KG1 (cell line): Measurements from ENCODE around the gene PTPRD.
"Not testable (repeated sequence)": the region's sequence is repeated elsewhere in the genome, so short reads cannot be mapped to it uniquely, and the experiment has no call there.

Experiments
- DNase-seq: peaks from one replicate; lab custom pipeline; 2025; lab: John Stamatoyannopoulos, UW

Gene PTPRD

DNA sequence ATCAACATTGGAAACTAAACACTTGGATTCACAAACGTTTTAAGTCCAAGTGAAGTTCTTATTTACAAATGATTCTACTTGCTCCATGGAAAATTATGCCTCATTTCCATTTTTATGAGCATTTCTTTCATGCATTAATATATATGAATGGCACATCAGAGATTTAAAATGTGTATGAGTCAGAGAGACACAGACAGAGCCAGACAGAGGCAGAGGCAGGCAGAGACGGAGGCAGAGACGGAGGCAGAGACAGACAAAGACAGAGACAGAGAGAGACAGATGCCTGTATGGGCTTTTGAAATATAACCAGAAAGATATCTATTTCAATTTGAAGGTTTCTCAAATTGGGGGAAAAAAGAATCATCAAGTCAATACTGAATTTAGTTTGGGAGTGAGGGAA is 649.0 kb downstream of the PTPRD start:
- DNase-seq = no peak

DNA sequence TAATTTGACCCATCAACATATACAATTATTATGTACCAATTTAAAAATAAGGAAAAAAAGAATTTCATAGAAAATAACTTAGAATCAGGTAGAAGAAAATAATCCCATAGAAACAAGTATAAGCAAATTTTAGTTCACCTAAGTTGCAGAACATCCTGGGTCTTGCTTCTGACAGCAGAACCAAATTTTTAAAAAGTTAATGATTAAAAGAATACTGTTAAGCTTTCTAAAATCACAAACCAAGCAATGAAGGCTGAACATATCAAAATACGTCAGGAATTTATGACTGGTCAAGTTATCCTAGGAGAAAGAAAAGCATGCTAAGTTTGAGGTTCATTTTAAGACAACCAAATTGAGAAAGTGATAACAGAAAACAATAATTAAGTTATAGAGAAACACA is 650.9 kb downstream of the PTPRD start:
- DNase-seq = no peak

DNA sequence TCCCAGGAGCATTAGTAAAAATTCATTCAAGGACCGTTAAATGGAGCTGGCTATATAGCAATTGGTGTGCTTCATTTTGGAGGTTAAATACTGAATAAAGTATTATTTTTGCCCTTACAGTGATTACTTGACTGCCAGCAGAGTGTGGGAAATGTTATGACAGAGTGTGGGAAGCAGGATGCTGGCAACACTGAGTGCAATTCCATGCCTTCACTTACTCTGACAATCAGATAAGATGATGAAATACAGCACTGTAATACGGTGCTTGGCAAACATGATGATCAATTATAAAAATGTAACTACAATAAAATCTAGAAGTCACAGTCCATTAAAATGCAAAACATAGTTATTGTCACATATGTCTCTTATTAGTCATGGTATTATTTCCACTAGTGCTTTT is 651.3 kb downstream of the PTPRD start:
- no peak for DNase-seq

DNA sequence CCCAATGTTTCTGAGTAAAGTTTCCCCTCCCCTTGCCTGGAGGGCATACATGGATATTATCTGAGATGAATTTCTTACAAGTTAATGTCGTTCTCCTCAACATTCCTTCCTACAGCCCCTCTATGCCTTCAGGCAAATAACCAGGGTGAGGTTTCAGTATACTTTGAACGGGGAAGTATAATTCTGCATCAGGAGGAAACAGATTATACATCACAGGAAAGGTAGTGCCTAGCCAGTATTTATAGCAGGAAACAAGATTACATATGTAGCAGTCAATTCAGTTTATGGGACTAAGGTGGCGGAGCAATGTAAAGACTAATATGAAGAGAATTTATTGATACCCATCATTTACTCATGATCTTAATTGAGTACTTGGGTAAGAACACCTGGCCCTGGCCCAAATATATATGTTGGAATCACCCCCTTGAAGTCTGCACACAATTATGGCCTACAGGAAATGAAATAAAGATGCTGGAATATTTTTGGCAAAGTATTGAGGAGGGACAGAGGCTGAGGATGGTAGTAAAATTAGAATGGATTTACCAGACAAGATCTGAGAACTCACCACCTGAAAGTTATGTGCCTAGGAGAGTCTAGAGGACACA is 661.1 kb downstream of the PTPRD start:
- peak; percentile 61 for DNase-seq

DNA sequence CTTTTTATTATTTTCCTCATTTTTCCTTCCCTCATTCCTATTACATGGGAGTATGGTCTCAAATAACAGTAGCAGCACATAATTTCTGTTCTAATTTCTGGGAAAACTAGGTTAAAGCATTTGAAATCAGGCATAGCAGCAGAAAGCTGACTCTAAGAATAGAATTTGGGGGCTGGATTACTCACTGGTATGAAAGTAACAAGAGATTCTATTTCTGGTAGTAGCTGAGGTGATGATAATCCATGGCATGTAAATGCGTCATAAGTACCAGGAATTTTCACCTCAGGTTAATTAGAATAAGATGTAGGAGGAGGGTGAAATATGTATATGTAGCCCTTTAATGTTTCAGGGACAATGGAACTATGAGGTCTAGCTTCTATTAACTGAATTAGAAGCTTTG is 662.0 kb downstream of the PTPRD start:
- no peak for DNase-seq

DNA sequence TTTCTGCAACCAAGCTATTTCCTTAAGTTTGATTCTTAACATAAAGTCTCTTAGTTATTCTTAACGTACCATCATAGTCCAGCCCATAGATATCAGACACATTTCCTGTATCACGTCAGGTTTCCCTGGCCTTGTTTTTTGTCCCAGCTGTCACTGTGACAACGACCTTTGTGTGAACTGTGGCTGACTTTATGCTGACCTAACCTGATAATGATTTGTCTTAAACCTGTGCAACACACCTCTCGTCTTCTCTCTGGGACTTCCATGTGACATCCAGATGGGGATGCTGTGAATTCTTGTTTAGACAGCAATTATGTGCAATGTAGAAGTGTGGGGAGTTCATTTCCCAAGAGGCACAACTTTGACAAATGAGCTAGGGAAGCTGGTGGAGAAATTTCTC is 662.8 kb downstream of the PTPRD start:
- no peak for DNase-seq

DNA sequence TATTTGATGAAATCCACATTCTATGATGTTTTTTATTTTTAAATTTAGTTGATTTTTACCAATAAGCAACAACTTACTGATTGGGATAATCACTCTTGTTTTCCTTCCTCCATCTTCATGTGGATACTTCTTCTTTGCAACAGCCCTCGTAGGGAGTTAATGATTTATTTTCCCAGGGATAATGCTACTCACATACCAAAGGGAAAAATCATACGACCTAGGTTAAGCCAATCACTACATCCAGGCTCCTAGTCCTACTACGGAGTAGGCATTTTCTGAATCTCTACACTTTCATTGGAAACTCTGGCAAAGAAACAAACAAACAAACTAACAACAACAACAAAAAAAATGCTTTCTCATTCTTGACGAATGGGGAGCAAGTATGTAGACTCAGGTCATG is 663.4 kb downstream of the PTPRD start:
- DNase-seq = no peak

DNA sequence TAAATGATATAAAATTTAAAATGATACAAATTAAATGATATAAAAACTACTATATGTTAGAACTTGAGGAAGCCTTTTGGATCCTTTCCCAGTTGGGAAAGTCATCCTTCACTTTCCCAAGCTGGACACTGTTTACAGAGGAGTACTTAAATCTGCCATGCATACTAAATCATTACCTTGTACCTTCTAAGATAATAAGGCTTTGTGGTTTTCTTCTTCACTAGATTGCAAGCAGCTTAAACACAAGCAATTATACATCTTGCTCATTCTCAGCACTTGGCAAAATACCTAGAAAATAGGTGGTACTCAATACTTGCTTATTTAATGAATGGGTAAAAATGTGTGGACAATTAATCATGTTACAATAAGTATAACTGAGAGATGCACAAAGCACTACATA is 666.8 kb downstream of the PTPRD start:
- no peak for DNase-seq

DNA sequence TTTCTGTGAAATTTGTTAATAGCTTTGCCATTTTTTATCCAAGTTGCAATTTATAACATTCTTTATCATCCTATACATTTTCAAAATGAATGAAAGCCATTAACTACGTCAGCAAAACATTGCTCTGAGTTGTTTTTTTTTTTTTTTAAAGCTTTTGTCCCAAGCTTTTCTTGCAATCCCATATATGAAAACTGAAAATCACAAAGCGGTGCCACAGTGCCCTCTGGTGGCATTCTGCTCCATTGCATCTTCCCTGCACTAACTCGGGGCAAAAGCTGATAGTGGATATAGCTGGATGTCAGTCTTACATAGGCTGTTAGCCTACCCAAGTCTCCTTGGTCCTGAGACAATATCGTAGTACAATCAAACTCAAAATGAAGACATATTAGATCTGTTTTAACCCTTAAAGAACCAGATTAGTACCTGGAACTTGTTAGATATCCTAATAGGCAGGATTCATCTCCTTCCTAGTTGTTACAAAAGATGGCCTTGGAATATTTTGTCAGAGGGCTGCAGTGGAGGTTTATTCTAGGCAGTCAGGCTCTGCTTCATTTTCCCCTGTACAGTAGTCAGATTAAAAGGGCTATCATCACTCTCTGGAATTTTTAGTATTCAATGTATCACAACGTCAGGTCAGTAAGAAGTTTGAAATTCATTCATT is 669.9 kb downstream of the PTPRD start:
- peak; percentile 47 for DNase-seq

DNA sequence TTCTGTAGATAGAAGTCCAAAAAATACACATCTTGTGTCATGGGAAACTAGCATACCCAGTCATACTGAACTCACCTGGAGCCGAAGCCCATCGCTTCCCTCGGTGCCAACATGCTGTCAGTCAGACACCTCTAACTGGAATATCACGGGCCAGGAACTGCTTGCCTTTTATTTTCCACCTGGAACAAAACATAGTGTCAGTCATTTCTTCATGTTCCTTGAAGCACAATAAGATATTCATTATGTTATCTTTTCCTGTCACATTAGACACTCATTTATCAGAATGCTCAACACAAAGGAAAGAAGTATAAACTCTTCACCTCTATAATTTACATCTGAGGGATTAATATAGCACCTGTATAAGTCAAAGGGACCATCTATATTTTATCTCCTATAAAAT is 674.4 kb downstream of the PTPRD start:
- DNase-seq = no peak

DNA sequence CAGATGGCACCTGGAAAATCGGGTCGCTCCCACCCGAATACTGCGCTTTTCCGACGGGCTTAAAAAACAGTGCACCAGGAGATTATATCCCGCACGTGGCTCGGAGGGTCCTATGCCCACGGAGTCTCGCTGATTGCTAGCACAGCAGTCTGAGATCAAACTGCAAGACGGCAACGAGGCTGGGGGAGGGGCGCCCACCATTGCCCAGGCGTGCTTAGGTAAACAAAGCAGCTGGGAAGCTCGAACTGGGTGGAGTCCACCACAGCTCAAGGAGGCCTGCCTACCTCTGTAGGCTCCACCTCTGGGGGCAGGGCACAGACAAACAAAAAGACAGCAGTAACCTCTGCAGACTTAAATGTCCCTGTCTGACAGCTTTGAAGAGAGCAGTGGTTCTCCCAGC is 681.3 kb downstream of the PTPRD start:
- DNase-seq = not testable (repeated sequence)

DNA sequence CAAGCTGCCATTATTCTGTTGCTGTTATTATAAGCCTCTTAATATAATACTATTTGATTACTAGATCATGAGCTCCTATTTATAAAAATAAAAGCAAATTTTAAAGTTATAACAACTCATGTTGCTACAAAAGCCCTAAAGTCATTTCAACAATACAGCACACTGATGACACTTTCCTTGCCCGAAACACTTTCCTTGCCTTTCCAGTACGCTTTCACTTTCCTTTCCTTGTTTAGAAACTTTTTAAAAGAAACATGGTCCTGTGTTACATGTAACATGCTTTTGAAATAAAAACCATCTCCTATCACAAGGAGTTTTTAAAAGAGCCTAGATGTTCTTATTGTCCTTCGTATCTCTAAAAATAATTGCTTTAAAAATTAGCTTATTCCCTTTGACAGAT is 688.4 kb downstream of the PTPRD start:
- DNase-seq = no peak

DNA sequence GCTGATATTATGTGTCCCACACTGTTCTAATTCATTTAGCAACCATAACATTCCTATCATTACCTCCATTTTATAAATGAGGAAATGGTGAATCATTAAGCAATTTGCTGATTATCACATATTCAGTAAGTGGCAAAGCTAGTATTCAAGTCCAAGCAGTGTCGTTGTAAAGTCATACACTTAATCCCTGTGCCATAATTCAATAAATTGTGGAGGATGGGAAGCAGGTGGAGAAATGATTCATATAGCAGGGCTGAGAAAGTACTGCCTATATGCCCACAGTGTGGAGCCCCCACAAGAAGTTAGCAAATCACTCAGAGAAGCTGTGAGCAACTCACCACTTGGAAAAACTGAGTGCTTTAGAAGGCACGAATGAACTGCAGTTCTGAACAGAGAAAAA is 691.0 kb downstream of the PTPRD start:
- no peak for DNase-seq

DNA sequence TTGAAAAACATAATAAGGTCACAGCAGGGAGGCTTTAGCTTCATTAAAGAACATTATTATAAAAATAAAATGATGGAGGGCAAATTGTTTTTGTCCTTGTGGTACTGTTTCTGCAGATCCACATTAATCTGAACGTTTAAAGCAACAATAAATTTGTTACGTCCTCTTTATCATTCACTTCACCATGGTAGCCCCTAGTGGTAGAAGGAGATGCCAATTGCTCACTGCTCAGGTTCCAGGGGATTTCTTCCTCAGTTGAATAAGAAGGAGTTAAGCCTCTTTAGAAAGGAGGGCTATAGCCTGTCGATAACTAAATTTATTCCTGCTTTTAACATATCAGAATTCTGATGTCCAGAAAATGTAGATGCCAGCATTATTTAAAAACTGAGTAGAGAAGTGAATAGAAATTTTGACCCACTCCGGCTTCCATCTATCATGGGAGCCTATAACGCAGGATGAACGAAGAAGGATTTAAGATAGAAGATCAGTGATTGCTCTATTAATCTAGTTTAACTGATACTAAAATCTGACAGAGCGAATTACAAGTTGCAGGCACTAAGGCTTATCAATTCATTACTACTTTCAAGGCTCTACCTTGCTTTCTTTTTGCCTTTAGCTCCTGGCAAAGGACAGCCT is 692.3 kb downstream of the PTPRD start:
- no peak for DNase-seq

DNA sequence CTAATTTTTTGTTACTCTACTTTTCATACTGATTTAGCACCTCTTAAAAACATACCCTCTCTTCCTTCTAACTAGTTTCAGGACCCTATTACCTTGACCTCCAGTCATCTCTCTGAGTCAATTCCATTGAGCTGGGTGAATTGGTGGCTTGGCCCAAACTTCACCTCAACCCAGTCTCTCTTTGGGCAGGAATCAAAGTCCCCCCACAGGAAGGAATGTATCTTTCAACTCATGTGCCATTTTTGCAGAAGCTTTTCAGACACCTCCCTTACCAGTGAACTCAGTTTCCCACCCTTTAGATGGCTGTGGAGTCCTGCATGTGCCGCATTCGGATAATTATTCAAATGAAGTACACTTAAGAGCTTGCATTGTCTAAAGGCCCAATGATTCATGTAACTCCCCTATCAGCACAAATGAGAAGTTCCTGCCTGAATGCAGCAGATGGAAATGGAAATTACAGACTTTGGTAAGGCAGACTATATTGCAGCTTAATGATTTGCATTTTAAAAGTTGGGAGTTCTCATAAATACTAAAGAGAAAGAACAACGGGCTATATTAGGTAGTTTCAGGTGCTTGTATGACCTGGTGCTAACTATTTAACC is 693.5 kb downstream of the PTPRD start:
- no peak for DNase-seq

DNA sequence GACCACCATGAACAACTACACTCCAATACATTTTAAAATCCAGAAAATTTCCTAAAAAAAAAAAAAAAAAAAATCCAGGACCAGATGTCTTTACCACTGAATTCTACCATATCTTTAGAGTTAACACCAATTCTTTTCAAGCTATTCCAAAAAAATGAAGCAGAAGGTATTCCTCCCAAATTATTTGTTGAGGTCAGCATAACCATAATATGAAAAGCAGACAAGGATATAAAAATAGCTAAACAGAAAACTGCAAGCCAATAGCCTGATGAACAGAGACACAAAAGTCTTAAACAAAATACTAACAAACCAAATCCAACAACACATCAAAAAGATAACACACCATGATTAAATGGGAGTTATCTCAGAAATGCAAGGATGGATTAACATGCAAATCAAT is 695.4 kb downstream of the PTPRD start:
- DNase-seq = no peak

DNA sequence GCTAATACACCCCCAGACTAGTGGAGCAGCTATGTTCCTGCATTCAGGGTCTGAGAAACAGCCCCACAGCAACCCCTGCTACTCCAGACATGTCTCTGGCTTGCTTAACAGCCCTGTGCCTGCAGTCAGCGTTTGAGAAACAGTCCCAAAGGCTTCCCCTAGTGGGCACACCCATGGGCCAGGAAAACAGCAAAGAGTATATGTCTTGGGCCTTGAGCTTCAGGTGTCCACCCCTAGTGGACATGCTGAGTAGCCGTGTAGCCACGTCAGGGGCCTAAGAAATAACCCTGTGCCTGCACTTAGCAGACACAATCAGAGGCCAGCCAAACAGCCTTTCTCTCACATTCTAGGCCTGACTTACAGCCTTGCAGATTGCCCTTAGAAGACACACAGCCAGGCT is 698.6 kb downstream of the PTPRD start:
- DNase-seq = no peak

DNA sequence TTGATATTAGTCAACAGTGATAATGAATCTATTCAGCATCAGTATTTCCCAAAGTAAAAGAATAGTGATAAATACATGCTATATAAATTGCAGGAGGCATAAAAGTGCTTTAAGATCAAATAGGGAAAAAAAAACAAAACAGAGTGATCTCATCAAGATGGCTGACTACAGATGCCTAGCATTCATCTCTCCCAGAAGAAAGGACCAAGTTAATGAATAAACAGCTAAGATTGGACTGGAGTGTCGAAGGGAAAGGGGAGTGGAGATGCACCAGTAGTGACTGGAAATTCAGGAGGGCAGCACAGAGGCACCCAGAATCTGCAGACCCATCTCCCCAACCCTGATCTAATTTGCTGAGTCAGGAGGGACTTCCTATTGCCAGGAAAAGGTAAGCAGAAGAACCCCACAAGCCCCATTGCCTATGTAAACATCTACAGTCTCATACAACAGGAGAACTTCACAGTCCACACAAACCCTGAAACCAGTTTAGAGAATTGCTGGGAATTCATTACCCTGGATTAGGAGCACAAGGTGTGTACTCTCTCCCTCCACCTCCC is 699.4 kb downstream of the PTPRD start:
- DNase-seq = no peak

DNA sequence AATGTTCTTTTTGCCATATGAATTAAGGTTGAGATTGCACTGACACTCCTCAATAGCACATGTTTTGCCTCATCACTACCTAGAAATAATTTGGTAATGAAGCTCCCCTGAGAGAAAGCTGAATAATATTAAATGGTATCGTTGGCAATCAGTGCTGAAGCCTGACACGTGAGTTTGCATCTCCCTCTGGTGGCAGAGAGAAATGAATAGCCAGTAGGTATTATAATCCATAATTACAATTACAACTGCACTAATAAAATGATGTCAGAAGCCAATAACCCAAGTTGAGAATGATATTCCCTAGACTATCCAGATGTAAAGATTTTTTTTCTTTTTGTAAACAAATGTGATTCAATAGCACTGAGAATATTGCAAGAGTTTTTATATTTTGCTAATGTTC is 700.3 kb downstream of the PTPRD start:
- DNase-seq = peak; percentile 22

DNA sequence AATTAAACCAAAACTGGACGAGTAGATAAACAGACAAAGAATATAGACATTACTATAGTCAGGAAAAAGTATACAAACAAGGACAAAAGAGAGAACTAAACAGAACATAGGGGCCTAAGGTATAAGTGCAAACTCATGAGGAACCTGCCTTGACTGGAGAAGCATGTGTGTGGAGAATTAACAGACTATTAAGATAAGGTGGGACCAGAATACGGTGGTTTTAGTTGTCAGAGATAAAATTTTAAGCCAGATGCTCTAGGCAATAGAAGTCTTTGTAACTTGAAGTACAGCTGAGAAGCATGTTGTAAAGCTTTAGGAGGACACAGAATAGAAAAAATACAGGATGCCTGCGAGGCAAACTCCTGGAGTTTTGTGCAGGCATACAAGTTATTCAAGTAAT is 707.1 kb downstream of the PTPRD start:
- DNase-seq = no peak

DNA sequence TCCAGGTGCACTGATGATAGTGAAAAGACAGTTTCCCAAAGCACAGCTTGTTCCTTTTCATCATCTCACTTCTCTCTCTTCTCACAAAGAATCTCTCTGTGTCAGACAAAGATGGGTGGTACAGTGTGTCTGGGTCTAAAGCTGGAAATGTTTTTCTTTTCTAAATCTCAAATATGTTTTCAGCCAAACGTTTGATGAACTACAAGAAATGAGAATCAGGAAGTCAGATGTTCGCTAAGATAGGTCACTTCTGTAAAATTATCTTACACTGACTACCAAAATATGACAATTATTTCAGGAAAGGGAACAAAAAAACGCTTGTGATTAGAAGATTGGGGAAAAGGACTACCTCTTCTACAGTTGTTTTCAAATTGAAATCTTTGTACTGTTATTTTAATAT is 708.8 kb downstream of the PTPRD start:
- DNase-seq = peak; percentile 51

DNA sequence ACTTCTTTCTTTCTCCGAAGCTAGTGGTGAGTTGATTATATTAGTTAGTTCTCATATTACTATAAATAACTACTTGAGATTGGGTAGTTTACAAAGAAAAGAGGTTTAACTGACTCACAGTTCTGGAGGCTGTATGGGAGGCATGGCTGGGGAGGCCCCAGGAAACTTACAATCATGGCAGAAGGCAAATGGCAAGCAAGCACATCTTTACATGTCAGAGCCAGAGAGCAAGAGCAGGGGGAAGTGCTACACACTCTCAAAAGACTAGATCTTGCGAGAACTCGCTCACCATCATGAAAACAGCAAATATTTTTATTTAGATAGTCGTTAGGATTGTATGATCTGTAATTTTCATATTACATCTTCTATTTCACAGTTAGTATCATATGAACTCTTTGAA is 711.2 kb downstream of the PTPRD start:
- DNase-seq = no peak

DNA sequence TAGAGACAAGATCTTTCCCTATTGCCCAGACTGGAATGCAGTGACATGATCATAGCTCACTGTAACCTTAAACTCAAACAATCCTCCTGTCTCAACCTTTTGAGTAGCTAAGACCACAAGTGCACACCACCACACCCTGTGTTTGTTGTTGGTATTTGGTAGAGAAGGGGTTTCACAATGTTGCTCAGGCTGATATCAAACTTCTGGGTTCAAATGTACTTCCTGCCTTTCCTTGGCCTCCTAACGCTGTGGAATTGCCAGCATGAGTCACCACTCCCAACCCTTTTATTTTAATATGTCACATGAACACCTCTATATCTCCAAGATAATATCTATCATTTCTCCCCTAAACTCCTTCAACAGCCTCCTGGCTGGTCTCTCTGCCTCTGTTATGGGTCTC is 719.0 kb downstream of the PTPRD start:
- no peak for DNase-seq
